Activated naive CD4-positive, alpha-beta T cell treated with anti-CD3 and anti-CD28 coated beads for 36 hours (primary cell): Measurements from ENCODE around the gene FAT1. TPM values are rescaled to one million over a fixed set of nuclear protein-coding genes. Genes with fewer than 3 reads are reported as not detected.
A peak's percentile ranks its signal among the peaks of the same experiment; 100 is the strongest.

Experiments used
- CTCF ChIA-PET: fragments of 350-600 bp; sonication (Branson Sonifier 250); formaldehyde crosslinking; loops from one replicate; lab custom pipeline; 2021; ENCODE audit warnings: antibody characterized with exemption; lab: Charles Lee
- DNase-seq: peaks from one replicate; pipeline ENCODE4 v3.0.0-alpha.2; 2020
- H3K27ac Mint-ChIP-seq: one replicate; pipeline ENCODE4 v1.8.0; 2021; ENCODE audit warnings: mild to moderate bottlenecking, mixed read lengths
- H3K27me3 Mint-ChIP-seq: one replicate; pipeline ENCODE4 v1.8.0; 2021; ENCODE audit warnings: low read depth, mixed read lengths
- H3K36me3 Mint-ChIP-seq: one replicate; pipeline ENCODE4 v1.8.0; 2021; ENCODE audit warnings: low read depth, mixed read lengths
- H3K4me1 Mint-ChIP-seq: one replicate; pipeline ENCODE4 v1.8.0; 2021; ENCODE audit warnings: low read depth, mixed read lengths
- H3K4me3 Mint-ChIP-seq: one replicate; pipeline ENCODE4 v1.8.0; 2021; ENCODE audit warnings: mild to moderate bottlenecking, moderate library complexity, mixed read lengths
- H3K9me3 Mint-ChIP-seq: one replicate; pipeline ENCODE4 v1.8.0; 2021; ENCODE audit warnings: mixed read lengths
- intact Hi-C: fragments of 100-400 bp; cut with micrococcal nuclease; formaldehyde crosslinking; loops from one replicate; pipeline ENCODE4 v1.15.1; 2023
- total RNA-seq, 2 experiments: library from RNA; stranded (reverse); gene quantifications; one replicate each; pipeline ENCODE4 v1.2.3, GENCODE V29; 2021

Gene FAT1, protein sequence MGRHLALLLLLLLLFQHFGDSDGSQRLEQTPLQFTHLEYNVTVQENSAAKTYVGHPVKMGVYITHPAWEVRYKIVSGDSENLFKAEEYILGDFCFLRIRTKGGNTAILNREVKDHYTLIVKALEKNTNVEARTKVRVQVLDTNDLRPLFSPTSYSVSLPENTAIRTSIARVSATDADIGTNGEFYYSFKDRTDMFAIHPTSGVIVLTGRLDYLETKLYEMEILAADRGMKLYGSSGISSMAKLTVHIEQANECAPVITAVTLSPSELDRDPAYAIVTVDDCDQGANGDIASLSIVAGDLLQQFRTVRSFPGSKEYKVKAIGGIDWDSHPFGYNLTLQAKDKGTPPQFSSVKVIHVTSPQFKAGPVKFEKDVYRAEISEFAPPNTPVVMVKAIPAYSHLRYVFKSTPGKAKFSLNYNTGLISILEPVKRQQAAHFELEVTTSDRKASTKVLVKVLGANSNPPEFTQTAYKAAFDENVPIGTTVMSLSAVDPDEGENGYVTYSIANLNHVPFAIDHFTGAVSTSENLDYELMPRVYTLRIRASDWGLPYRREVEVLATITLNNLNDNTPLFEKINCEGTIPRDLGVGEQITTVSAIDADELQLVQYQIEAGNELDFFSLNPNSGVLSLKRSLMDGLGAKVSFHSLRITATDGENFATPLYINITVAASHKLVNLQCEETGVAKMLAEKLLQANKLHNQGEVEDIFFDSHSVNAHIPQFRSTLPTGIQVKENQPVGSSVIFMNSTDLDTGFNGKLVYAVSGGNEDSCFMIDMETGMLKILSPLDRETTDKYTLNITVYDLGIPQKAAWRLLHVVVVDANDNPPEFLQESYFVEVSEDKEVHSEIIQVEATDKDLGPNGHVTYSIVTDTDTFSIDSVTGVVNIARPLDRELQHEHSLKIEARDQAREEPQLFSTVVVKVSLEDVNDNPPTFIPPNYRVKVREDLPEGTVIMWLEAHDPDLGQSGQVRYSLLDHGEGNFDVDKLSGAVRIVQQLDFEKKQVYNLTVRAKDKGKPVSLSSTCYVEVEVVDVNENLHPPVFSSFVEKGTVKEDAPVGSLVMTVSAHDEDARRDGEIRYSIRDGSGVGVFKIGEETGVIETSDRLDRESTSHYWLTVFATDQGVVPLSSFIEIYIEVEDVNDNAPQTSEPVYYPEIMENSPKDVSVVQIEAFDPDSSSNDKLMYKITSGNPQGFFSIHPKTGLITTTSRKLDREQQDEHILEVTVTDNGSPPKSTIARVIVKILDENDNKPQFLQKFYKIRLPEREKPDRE (N-terminal part only)
- under 1 TPM; 0.02 to 0.43 TPM for total RNA-seq

GRCh38 chr4:186723292-186724057, at the start of gene FAT1:
Gene FAT1, minus strand, starts transcription at chr4:186723856. Its CDS starts 14,029 bp downstream, at chr4:186709827.
- Mint-ChIP-seq H3K27me3 (peaks cover 51% of the 10 kb centered on the region), H3K9me3 (no peaks in the 10 kb centered on the region), H3K36me3 (no peaks in the 10 kb centered on the region), H3K4me3 (peak within 1 kb of the TSS; percentile 46), H3K4me1 (peaks cover 21% of the 10 kb centered on the region), H3K27ac (no peak within 1 kb of the TSS)
- intact Hi-C loops, result loop anchor here (5.0 to 10.0 kb wide), 2 partner anchors 426 to 881 kb away; no protein-coding TSS in a partner anchor
- DNase-seq, result no peak
- CTCF ChIA-PET, result no interaction called here

DNA sequence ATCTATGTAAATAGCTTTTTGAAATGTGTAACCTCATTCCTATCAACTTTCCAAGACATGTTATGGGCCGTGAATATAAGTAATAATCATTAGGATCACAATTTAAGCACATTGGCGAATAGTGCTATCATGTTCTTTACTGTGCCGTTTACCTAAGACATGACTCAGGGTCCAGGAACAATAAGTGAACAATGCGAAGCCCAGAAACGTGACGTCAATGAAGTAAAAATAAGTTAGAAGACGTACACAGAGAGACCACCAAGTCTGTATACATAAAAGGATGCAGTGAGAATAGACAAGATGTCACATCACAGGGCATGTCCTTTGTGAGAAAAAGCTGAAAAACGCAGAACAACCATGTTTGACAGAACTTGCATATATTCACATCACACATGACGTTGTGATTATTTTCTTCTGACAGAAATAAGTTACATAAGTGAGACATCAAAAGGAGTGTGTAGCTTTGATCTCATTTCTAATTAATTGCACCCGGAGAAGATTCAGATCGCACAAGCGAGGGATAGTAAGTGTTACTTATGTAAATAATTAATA, 49.4 kb upstream of the FAT1 start:
- Mint-ChIP-seq H3K27ac (no peak overlapping the region), H3K36me3 (no peaks in the 10 kb centered on the region), H3K4me3 (no peak overlapping the region), H3K9me3 (peaks cover 10% of the 10 kb centered on the region), H3K4me1 (no peaks in the 10 kb centered on the region), H3K27me3 (no peaks in the 10 kb centered on the region)
- CTCF ChIA-PET, result no interaction called here
- intact Hi-C loops, result no loop called here
- DNase-seq, result no peak

GRCh38 chr4:186771624-186772023, 48.0 kb upstream of the FAT1 start:
- H3K4me3 Mint-ChIP-seq, result no peak overlapping the region
- H3K36me3 Mint-ChIP-seq, result no peaks in the 10 kb centered on the region
- no peaks in the 10 kb centered on the region for H3K27me3 Mint-ChIP-seq
- CTCF ChIA-PET, result interaction anchor here (0.8 kb wide), 1 partner anchor 19 kb away, joined by 3 read pairs; no protein-coding TSS in a partner anchor
- peaks cover 14% of the 10 kb centered on the region for H3K9me3 Mint-ChIP-seq
- no peak for DNase-seq
- intact Hi-C loops, result no loop called here
- no peak overlapping the region for H3K27ac Mint-ChIP-seq
- H3K4me1 Mint-ChIP-seq, result no peaks in the 10 kb centered on the region

DNA sequence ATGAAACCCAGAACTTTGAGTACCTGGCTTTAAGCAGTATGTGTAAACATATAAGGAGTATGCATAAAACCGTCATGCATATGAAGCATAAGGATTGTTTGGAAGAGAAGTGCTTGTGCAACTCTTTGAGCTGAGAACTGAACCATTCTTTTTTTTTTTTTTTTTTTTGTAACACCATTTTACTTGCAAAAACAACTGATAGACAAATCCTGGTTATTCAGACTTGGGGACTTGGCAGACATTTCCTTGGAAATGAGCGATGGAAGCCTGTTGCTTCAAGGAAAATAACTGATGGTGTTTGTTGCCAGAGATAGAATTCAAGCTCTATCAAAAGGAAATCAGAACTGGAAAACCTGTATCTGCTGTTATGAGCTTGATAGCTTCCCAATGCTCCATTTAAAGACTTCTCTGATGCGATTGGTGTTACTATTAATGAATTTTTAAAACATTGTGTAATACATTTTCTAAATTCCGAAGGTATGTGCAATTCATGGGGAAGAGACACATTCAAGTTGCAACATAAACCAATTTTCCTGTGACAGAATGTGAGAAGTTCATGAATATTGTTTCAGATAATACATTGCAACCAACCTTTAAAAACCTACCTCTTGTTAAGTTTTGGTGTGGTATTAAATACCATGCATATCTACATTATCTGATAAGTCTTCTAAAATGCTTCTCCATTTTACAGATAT, 47.0 kb upstream of the FAT1 start:
- intact Hi-C loops, result no loop called here
- DNase-seq, result no peak
- Mint-ChIP-seq H3K9me3 (peaks cover 14% of the 10 kb centered on the region), H3K27ac (no peak overlapping the region), H3K4me1 (no peaks in the 10 kb centered on the region), H3K36me3 (no peaks in the 10 kb centered on the region), H3K27me3 (no peaks in the 10 kb centered on the region), H3K4me3 (no peak overlapping the region)
- CTCF ChIA-PET, result no interaction called here

DNA sequence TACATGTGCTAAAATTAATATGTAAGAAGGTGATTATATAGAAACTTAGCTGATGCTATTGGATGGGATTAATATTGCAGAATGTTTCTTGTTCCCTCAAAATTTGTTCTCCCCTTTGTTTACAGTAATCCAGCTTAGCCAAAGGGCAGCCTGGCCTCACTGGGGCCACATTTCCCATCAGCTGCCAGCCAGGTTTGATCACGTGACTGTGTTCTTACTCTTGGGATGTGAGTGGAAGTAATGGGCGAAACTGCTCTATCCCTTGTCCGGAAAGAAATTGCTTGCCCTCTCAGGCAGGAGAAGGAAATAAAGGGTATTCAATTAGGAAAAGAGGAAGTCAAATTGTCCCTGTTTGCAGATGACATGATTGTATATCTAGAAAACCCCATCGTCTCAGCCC, 44.1 kb upstream of the FAT1 start:
- Mint-ChIP-seq H3K27me3 (no peaks in the 10 kb centered on the region), H3K36me3 (no peaks in the 10 kb centered on the region), H3K9me3 (peaks cover 12% of the 10 kb centered on the region), H3K27ac (no peak overlapping the region), H3K4me3 (no peak overlapping the region), H3K4me1 (no peaks in the 10 kb centered on the region)
- DNase-seq, result no peak
- CTCF ChIA-PET, result no interaction called here
- intact Hi-C loops, result no loop called here

- CTCF ChIA-PET, result no interaction called here
- no peak overlapping the region for H3K27ac Mint-ChIP-seq
- H3K36me3 Mint-ChIP-seq, result no peaks in the 10 kb centered on the region
- no peaks in the 10 kb centered on the region for H3K4me1 Mint-ChIP-seq
- H3K4me3 Mint-ChIP-seq, result no peak overlapping the region
- H3K9me3 Mint-ChIP-seq, result peaks cover 10% of the 10 kb centered on the region
- H3K27me3 Mint-ChIP-seq, result no peaks in the 10 kb centered on the region
- intact Hi-C loops, result no loop called here
- DNase-seq, result no peak
Observed at GRCh38 chr4:186765673-186766546, 42.3 kb upstream of the FAT1 start.

GRCh38 chr4:186765138-186765537, 41.5 kb upstream of the FAT1 start:
- Mint-ChIP-seq H3K27ac (no peak overlapping the region), H3K4me3 (no peak overlapping the region), H3K36me3 (no peaks in the 10 kb centered on the region), H3K9me3 (peaks cover 8% of the 10 kb centered on the region), H3K4me1 (no peaks in the 10 kb centered on the region), H3K27me3 (no peaks in the 10 kb centered on the region)
- DNase-seq, result no peak
- intact Hi-C loops, result no loop called here
- CTCF ChIA-PET, result no interaction called here

- Mint-ChIP-seq H3K36me3 (no peaks in the 10 kb centered on the region), H3K9me3 (peaks cover 4% of the 10 kb centered on the region), H3K4me3 (no peak overlapping the region), H3K4me1 (no peaks in the 10 kb centered on the region), H3K27me3 (no peaks in the 10 kb centered on the region), H3K27ac (no peak overlapping the region)
- no peak for DNase-seq
- intact Hi-C loops, result no loop called here
- CTCF ChIA-PET, result no interaction called here
Observed at GRCh38 chr4:186764457-186764856, 40.8 kb upstream of the FAT1 start.

GRCh38 chr4:186762865-186763264, 39.2 kb upstream of the FAT1 start:
- intact Hi-C loops, result no loop called here
- no peaks in the 10 kb centered on the region for H3K27me3 Mint-ChIP-seq
- H3K36me3 Mint-ChIP-seq, result no peaks in the 10 kb centered on the region
- peaks cover 7% of the 10 kb centered on the region for H3K9me3 Mint-ChIP-seq
- CTCF ChIA-PET, result no interaction called here
- H3K27ac Mint-ChIP-seq, result no peak overlapping the region
- no peak for DNase-seq
- no peaks in the 10 kb centered on the region for H3K4me1 Mint-ChIP-seq
- no peak overlapping the region for H3K4me3 Mint-ChIP-seq

DNA sequence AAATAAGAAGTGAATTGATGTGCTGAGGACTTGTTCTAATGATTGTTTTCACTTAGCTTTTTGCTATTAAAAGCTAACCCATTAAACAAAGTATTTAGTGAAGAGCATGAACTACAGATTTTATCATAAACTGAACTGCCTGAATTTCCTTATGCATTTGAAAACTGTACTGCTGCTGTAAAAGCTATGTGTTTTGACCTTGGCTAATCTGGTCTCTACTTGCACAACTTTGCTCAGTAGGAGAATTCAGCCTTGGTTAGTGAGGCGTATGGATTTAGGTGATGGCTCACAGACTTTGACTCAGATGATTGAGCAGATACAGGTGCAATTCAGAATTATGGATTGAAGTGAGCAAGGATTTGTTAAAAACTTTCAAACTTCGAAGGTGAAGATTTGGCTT, 38.7 kb upstream of the FAT1 start:
- Mint-ChIP-seq H3K27ac (no peak overlapping the region), H3K36me3 (no peaks in the 10 kb centered on the region), H3K27me3 (no peaks in the 10 kb centered on the region), H3K9me3 (peaks cover 4% of the 10 kb centered on the region), H3K4me1 (no peaks in the 10 kb centered on the region), H3K4me3 (no peak overlapping the region)
- intact Hi-C loops, result no loop called here
- no peak for DNase-seq
- CTCF ChIA-PET, result no interaction called here
